CD4-positive, alpha-beta T cell treated with Interleukin-10 for 1 hour (primary cell): Measurements from ENCODE around the gene REC114.
"Not testable (repeated sequence)": the region's sequence is repeated elsewhere in the genome, so short reads cannot be mapped to it uniquely, and the experiment has no call there.

Experiments used
- DNase-seq: peaks from one replicate; pipeline ENCODE4 v3.0.0-alpha.2; 2020

The REC114 gene

GRCh38 chr15:73538123-73538522 lies 95.2 kb downstream of the REC114 start:
- no peak for DNase-seq

- DNase-seq: no peak
These were observed 95.7 kb downstream of the REC114 start for GRCh38 chr15:73538563-73539211.

GRCh38 chr15:73539212-73540128 lies 96.5 kb downstream of the REC114 start:
- no peak for DNase-seq

GRCh38 chr15:73540161-73540560 lies 97.2 kb downstream of the REC114 start:
- DNase-seq: no peak

- DNase-seq: no peak
These were observed 98.5 kb downstream of the REC114 start for GRCh38 chr15:73541479-73541878.

GRCh38 chr15:73548925-73549324 lies 106.0 kb downstream of the REC114 start:
- not testable (repeated sequence) for DNase-seq

- no peak for DNase-seq
These were observed 107.2 kb downstream of the REC114 start for GRCh38 chr15:73550190-73550589.

- no peak for DNase-seq
These were observed 112.1 kb downstream of the REC114 start for GRCh38 chr15:73555080-73555479.

- DNase-seq: no peak
These were observed 115.6 kb downstream of the REC114 start for GRCh38 chr15:73558529-73558928.

- peak; percentile 55 for DNase-seq
These were observed 117.6 kb downstream of the REC114 start for GRCh38 chr15:73560501-73561117.

- no peak for DNase-seq
These were observed 121.3 kb downstream of the REC114 start for GRCh38 chr15:73564255-73564654.

- no peak for DNase-seq
These were observed 124.1 kb downstream of the REC114 start for GRCh38 chr15:73567020-73567419.

- DNase-seq: no peak
These were observed 125.8 kb downstream of the REC114 start for GRCh38 chr15:73568564-73569280.

- DNase-seq: no peak
These were observed 126.4 kb downstream of the REC114 start for GRCh38 chr15:73569361-73569760.

- DNase-seq: no peak
These were observed 127.5 kb downstream of the REC114 start for GRCh38 chr15:73570355-73571032.

GRCh38 chr15:73571346-73571745 lies 128.4 kb downstream of the REC114 start:
- DNase-seq: no peak

GRCh38 chr15:73572296-73572695 lies 129.3 kb downstream of the REC114 start:
- no peak for DNase-seq

GRCh38 chr15:73573037-73573436 lies 130.1 kb downstream of the REC114 start:
- no peak for DNase-seq

GRCh38 chr15:73573572-73573971 lies 130.6 kb downstream of the REC114 start:
- DNase-seq: no peak

GRCh38 chr15:73575636-73576247 lies 132.8 kb downstream of the REC114 start:
- DNase-seq: no peak

- not testable (repeated sequence) for DNase-seq
These were observed 134.6 kb downstream of the REC114 start for GRCh38 chr15:73577593-73577992.

- DNase-seq: no peak
These were observed 135.1 kb downstream of the REC114 start for GRCh38 chr15:73578026-73578425.
